T-cell (primary cell): Measurements from ENCODE around the gene CTNNBIP1. TPM values are rescaled to one million over a fixed set of nuclear protein-coding genes. Genes with fewer than 3 reads are reported as not detected.

Experiments used
- ATAC-seq, 4 experiments: fragments of 200-7000 bp in 3 of 4; fragments of 150-1000 bp in 1 of 4; cut with Tn5 transposase; replicated peaks in 1 of 4; 1 replicate in 3 of 4; 2 replicates in 1 of 4; pipeline ENCODE4 v1.10.0; 2021; ENCODE audit warnings: moderate library complexity in 3 of 4, mild to moderate bottlenecking in 2 of 4, moderate number of reproducible peaks in 1 of 4
- CTCF ChIA-PET, 2 donors: fragments of 300-600 bp; sonication (Branson Sonifier 250); formaldehyde crosslinking; loops; one replicate each; lab custom pipeline; 2022; ENCODE audit warnings: antibody characterized with exemption in 2 of 2; lab: Charles Lee
- POLR2A ChIA-PET, 2 donors: fragments of 300-600 bp; sonication (Branson Sonifier 250); formaldehyde crosslinking; loops; one replicate each; lab custom pipeline; 2022; ENCODE audit warnings: antibody characterized with exemption in 2 of 2; lab: Charles Lee
- DNase-seq, 35 experiments: peaks; one replicate each; pipeline versions ENCODE4 v3.0.0 to v3.0.0-alpha.2; 2013 to 2023
- H3K27ac ChIP-seq: one replicate; pipeline ENCODE4 v1.5.1; 2013; ENCODE audit warnings: low read length
- H3K27me3 ChIP-seq, 2 experiments: replicated peaks in 1 of 2; 1 replicate in 1 of 2; 2 replicates in 1 of 2; pipeline versions ENCODE4 v1.6.1 to v1.7.0; 2013; ENCODE audit warnings: low read length in 1 of 2, mixed read lengths in 1 of 2; ENCODE audit not compliant: control insufficient read depth in 2 of 2, insufficient read depth in 2 of 2; ENCODE audit errors: extremely low read depth in 1 of 2
- H3K36me3 ChIP-seq, 2 donors: 1 replicate in 1 of 2; 2 replicates in 1 of 2; pipeline versions ENCODE4 v1.6.1 to v1.7.0; 2013; ENCODE audit warnings: low read length in 1 of 2; ENCODE audit not compliant: control insufficient read depth in 2 of 2, insufficient read depth in 1 of 2; ENCODE audit errors: extremely low read depth in 1 of 2
- H3K4me1 ChIP-seq, 2 experiments: 1 replicate in 1 of 2; 2 replicates in 1 of 2; pipeline versions ENCODE4 v1.6.1 to v1.7.0; 2013; ENCODE audit warnings: low read length in 2 of 2, mixed read lengths in 1 of 2; ENCODE audit not compliant: insufficient read depth in 2 of 2, control insufficient read depth in 1 of 2; ENCODE audit errors: extremely low read depth in 1 of 2
- H3K4me3 ChIP-seq, 2 donors: 1 replicate in 1 of 2; 2 replicates in 1 of 2; pipeline versions ENCODE4 v1.5.1 to v1.7.0; 2013; ENCODE audit warnings: mild to moderate bottlenecking in 2 of 2, low read length in 1 of 2, moderate library complexity in 1 of 2; ENCODE audit not compliant: control insufficient read depth in 1 of 2; ENCODE audit errors: extremely low read depth in 1 of 2
- H3K9me3 ChIP-seq: 2 replicates; pipeline ENCODE4 v1.7.0; 2013
- H3K27ac Mint-ChIP-seq, 2 donors: one replicate each; pipeline ENCODE4 v1.8.0; 2020 to 2021; ENCODE audit warnings: mild to moderate bottlenecking in 2 of 2, mixed read lengths in 2 of 2
- H3K27me3 Mint-ChIP-seq, 2 donors: one replicate each; pipeline ENCODE4 v1.8.0; 2021 to 2022; ENCODE audit warnings: mixed read lengths in 2 of 2
- H3K36me3 Mint-ChIP-seq: one replicate; pipeline ENCODE4 v1.8.0; 2021; ENCODE audit warnings: mixed read lengths
- H3K4me1 Mint-ChIP-seq, 3 donors: one replicate each; pipeline ENCODE4 v1.8.0; 2020 to 2022; ENCODE audit warnings: mixed read lengths in 3 of 3, mild to moderate bottlenecking in 1 of 3
- H3K4me3 Mint-ChIP-seq, 3 donors: one replicate each; pipeline ENCODE4 v1.8.0; 2020 to 2022; ENCODE audit warnings: mild to moderate bottlenecking in 3 of 3, mixed read lengths in 3 of 3, moderate library complexity in 3 of 3
- H3K9me3 Mint-ChIP-seq, 3 donors: one replicate each; pipeline ENCODE4 v1.8.0; 2020 to 2022; ENCODE audit warnings: mixed read lengths in 3 of 3
- WGBS: methylation state at CpG from one replicate; pipeline ENCODE4 v1.1.5; 2013; ENCODE audit warnings: missing lambda C conversion rate; ENCODE audit not compliant: insufficient coverage; 5-methylcytosine and 5-hydroxymethylcytosine counted together
- total RNA-seq, 35 experiments: library from RNA in 6 of 35; stranded (reverse) in 6 of 35; fragments of 120-200 nt in 1 of 35; gene quantifications; one replicate each; pipeline versions ENCODE4 v1.2.1 to v1.2.4 and lab custom pipeline; 2013 to 2026

The CTNNBIP1 gene
- total RNA-seq, 5 donors from 2014 or later (not counting 1 experiment from before 2014, with no cell fraction given): 9.1 to 11.1 (median 9.6) TPM

DNA sequence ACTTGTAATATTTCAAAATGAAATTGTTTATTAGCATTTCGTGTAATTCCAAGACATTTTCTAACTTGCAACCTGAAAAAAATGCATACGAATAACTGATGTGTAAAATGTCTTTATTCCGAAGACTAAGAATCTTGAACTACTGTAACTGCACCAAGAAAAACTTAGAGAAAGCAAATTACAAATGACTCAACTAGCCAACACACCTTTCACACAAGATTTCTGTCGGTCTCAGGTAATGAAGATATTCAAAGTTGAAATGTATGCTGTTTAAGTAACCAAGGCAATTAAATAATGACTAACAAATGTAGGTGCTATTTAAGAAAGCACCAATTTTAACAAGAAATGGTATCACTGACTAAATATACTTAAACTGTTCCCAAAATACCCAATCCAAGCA lies 88.4 kb downstream of the CTNNBIP1 start:
- Histone ChIP-seq H3K4me3 (no peak overlapping the region), H3K27ac (no peak overlapping the region), H3K27me3 (no peaks in the 10 kb centered on the region), H3K36me3 (peaks cover 0 to 2% of the 10 kb centered on the region in 2 donors), H3K9me3 (no peaks in the 10 kb centered on the region), H3K4me1 (peaks cover 17 to 38% of the 10 kb centered on the region in 2 experiments)
- Mint-ChIP-seq H3K27ac (peak overlapping the region in 1 of 2 donors; percentile 86), H3K27me3 (no peaks in the 10 kb centered on the region), H3K36me3 (no peaks in the 10 kb centered on the region), H3K4me3 (peak overlapping the region; percentile 92 to 97 (median 93)), H3K4me1 (peaks cover 37 to 57% (median 48%) of the 10 kb centered on the region in 3 donors), H3K9me3 (no peaks in the 10 kb centered on the region)
- ChIA-PET POLR2A (interaction anchor here (0.6 to 0.9 kb wide), 2 partner anchors 9 to 335 kb away, joined by 5 to 8 read pairs; no protein-coding TSS in a partner anchor), CTCF (interaction anchor here (0.9 to 2.3 kb wide), 2 partner anchors 37 to 46 kb away, joined by 3 to 12 read pairs; no protein-coding TSS in a partner anchor)
- ATAC-seq (no peak), DNase-seq (no peak)
- no CpG with 5 or more reads among the region's 4 CpGs for WGBS

DNA sequence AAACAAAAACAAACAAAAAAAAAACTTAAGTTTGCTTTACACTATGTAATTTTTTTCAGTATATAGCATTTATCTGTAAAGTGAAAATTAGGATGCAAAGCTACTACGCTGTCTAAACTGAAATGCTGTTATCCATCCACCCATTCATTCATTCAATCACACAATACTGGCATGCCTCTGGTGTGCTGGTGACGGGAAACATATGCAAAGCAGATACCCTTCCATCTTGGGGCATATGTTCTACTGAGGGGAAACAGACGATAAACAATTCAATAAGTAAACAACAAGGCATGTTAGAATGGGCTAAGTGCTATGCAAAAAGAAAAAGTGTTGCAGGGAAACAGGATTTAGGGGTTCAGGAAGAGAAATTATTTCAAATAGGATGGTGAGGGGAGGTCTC lies 89.5 kb downstream of the CTNNBIP1 start:
- H3K27ac Mint-ChIP-seq: no peak overlapping the region
- ChIA-PET CTCF (no interaction called here), POLR2A (no interaction called here)
- H3K9me3 Mint-ChIP-seq: no peaks in the 10 kb centered on the region
- peaks cover 17 to 35% of the 10 kb centered on the region in 2 experiments for H3K4me1 ChIP-seq
- H3K36me3 ChIP-seq: peaks cover 0 to 2% of the 10 kb centered on the region in 2 donors
- H3K27me3 ChIP-seq: no peaks in the 10 kb centered on the region
- H3K4me3 Mint-ChIP-seq: peak overlapping the region in 2 of 3 donors; percentile 4 to 41
- DNase-seq (no peak), ATAC-seq (no peak)
- peaks cover 4% of the 10 kb centered on the region for H3K36me3 Mint-ChIP-seq
- H3K9me3 ChIP-seq: no peaks in the 10 kb centered on the region
- H3K27ac ChIP-seq: no peak overlapping the region
- no peak overlapping the region for H3K4me3 ChIP-seq
- no peaks in the 10 kb centered on the region for H3K27me3 Mint-ChIP-seq
- H3K4me1 Mint-ChIP-seq: peaks cover 32 to 53% (median 45%) of the 10 kb centered on the region in 3 donors
- no CpG with 5 or more reads among the region's 3 CpGs for WGBS

DNA sequence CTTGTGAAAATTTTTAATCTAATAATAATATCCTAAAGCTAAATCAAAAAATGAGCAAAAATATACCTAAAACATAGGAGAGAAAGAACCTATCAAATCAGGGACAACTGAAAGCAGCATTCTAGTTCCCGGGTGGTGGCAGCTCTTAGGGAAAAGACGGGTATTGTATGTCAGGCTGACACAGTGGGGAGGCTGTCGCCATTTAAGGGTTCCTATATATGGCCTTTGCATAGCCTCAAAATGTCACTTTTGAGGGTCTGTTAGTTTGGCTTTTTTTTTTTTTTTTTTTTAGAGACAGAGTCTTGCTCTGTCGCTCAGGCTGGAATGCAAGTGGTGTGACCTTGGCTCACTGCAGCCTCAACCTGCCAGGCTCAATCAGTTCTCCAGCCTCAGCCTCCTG lies 92.3 kb downstream of the CTNNBIP1 start:
- Histone ChIP-seq H3K27me3 (no peaks in the 10 kb centered on the region), H3K9me3 (no peaks in the 10 kb centered on the region), H3K27ac (no peak overlapping the region), H3K36me3 (peaks cover 0 to 2% of the 10 kb centered on the region in 2 donors), H3K4me3 (no peak overlapping the region), H3K4me1 (peaks cover 15 to 16% of the 10 kb centered on the region in 2 experiments)
- ChIA-PET CTCF (interaction anchor here in 1 of 2 donors (1.6 kb wide), 1 partner anchor 33 kb away, joined by 6 read pairs; no protein-coding TSS in a partner anchor), POLR2A (interaction anchor here in 1 of 2 donors (0.5 kb wide), 1 partner anchor 150 kb away, joined by 3 read pairs; no protein-coding TSS in a partner anchor)
- ATAC-seq (no peak), DNase-seq (no peak)
- Mint-ChIP-seq H3K27me3 (no peaks in the 10 kb centered on the region), H3K27ac (no peak overlapping the region), H3K4me1 (peaks cover 32 to 53% (median 47%) of the 10 kb centered on the region in 3 donors), H3K36me3 (peaks cover 4% of the 10 kb centered on the region), H3K9me3 (no peaks in the 10 kb centered on the region), H3K4me3 (no peak overlapping the region)
- 100% methylated on average over 2 of the region's 4 CpGs for WGBS

DNA sequence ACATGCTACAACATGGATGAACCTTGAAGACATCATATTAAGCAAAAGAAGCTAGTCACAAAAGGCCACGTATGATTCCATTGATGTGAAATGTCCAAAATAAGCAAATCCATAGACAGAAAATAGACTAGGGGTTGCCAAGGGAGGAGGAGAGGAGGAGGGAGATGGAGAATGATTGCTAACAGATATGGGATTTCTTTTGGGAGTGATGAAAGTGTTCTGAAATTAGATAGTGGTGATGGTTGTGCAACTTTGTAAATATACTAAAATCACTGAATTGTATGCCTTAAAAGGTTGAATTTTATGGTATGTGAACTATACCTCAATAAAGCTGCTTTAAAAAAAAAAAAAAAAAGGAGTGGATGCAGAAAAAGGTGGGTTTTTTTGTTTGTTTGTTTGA lies 93.9 kb downstream of the CTNNBIP1 start:
- H3K4me1 Mint-ChIP-seq: peaks cover 30 to 47% (median 40%) of the 10 kb centered on the region in 3 donors
- WGBS: no CpG with 5 or more reads among the region's 1 CpG
- no peak overlapping the region for H3K27ac Mint-ChIP-seq
- POLR2A ChIA-PET: no interaction called here
- CTCF ChIA-PET: interaction anchor here in 1 of 2 donors (0.6 to 1.6 kb wide), 2 partner anchors 31 to 116 kb away, joined by 4 to 6 read pairs; no protein-coding TSS in a partner anchor
- H3K27me3 ChIP-seq: no peaks in the 10 kb centered on the region
- H3K36me3 ChIP-seq: peaks cover 0 to 2% of the 10 kb centered on the region in 2 donors
- H3K9me3 Mint-ChIP-seq: no peaks in the 10 kb centered on the region
- DNase-seq (no peak), ATAC-seq (no peak)
- no peaks in the 10 kb centered on the region for H3K27me3 Mint-ChIP-seq
- peaks cover 4% of the 10 kb centered on the region for H3K36me3 Mint-ChIP-seq
- no peaks in the 10 kb centered on the region for H3K9me3 ChIP-seq
- H3K4me3 Mint-ChIP-seq: no peak overlapping the region
- H3K27ac ChIP-seq: no peak overlapping the region
- H3K4me1 ChIP-seq: peaks cover 2 to 13% of the 10 kb centered on the region in 2 experiments
- H3K4me3 ChIP-seq: no peak overlapping the region

DNA sequence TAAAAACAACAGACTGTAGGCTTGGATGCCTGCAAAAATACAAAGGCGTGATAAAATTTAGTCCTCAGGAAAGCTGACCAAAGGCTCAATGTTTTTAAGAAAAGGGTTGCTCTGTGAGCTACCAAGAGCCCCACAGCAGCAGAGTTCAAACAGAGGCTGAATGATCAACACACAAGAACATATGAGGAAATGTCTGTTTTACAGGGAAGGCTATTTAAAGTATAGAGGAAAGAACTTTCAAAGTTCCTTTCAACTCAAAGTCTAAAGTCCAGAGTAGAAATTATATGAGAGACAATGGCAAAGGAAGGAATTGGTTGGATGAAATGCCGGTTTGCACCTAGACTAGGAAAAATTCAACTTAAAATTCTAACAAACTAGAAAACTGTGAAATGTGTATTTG lies 94.9 kb downstream of the CTNNBIP1 start:
- Histone ChIP-seq H3K36me3 (peaks cover 0 to 2% of the 10 kb centered on the region in 2 donors), H3K4me3 (no peak overlapping the region), H3K4me1 (peaks cover 0 to 8% of the 10 kb centered on the region in 2 experiments), H3K27me3 (no peaks in the 10 kb centered on the region), H3K27ac (no peak overlapping the region), H3K9me3 (no peaks in the 10 kb centered on the region)
- no peaks in the 10 kb centered on the region for H3K27me3 Mint-ChIP-seq
- no peaks in the 10 kb centered on the region for H3K9me3 Mint-ChIP-seq
- WGBS: 100% methylated on average over 1 of the region's 2 CpGs
- no peak overlapping the region for H3K27ac Mint-ChIP-seq
- DNase-seq: no peak
- H3K36me3 Mint-ChIP-seq: peaks cover 4% of the 10 kb centered on the region
- no peak overlapping the region for H3K4me3 Mint-ChIP-seq
- ChIA-PET CTCF (no interaction called here), POLR2A (no interaction called here)
- ATAC-seq: no peak
- peaks cover 27 to 43% (median 36%) of the 10 kb centered on the region in 3 donors for H3K4me1 Mint-ChIP-seq

DNA sequence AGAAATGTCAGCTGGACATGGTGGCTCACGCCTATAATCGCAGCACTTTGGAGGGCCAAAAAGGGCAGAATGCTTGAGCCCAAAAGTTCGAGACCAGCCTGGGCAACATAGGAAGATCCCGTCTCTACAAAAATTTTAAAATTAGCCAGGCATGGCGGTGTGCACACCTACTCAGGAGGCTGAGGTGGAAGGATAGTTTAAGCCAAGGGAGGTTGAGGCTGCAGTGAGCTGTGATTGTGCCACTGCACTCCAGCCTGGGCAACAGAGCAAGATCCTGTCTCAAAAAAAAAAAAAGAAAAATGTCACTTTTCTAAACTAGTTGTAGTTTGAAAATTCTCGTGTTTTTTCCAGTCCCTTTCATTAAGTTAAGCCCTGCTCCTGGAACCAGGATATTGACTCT lies 95.5 kb downstream of the CTNNBIP1 start:
- Mint-ChIP-seq H3K4me3 (no peak overlapping the region), H3K36me3 (peaks cover 4% of the 10 kb centered on the region), H3K27me3 (no peaks in the 10 kb centered on the region), H3K9me3 (no peaks in the 10 kb centered on the region), H3K27ac (no peak overlapping the region), H3K4me1 (peaks cover 33 to 42% (median 37%) of the 10 kb centered on the region in 3 donors)
- no peak overlapping the region for H3K27ac ChIP-seq
- POLR2A ChIA-PET: interaction anchor here in 1 of 2 donors (0.6 kb wide), 1 partner anchor 12 kb away, joined by 8 read pairs; no protein-coding TSS in a partner anchor
- DNase-seq (no peak), ATAC-seq (no peak)
- H3K9me3 ChIP-seq: no peaks in the 10 kb centered on the region
- 100% methylated on average over 3 of the region's 6 CpGs for WGBS
- H3K27me3 ChIP-seq: no peaks in the 10 kb centered on the region
- H3K36me3 ChIP-seq: peaks cover 0 to 2% of the 10 kb centered on the region in 2 donors
- CTCF ChIA-PET: no interaction called here
- H3K4me3 ChIP-seq: no peak overlapping the region
- H3K4me1 ChIP-seq: peaks cover 0 to 7% of the 10 kb centered on the region in 2 experiments
